ENCODE data around the gene CLEC4E.
"Not testable (repeated sequence)": the region's sequence is repeated elsewhere in the genome, so short reads cannot be mapped to it uniquely, and the experiment has no call there.

The CLEC4E gene

GRCh38 chr12:8537820-8538219, 2.9 kb downstream of the CLEC4E start:
- DNase-seq (ENCODE audit: low read depth): not testable (repeated sequence)

- no peak for DNase-seq (ENCODE audit: low read depth)
Measured at GRCh38 chr12:8532045-8532444, 8.7 kb downstream of the CLEC4E start.

- no peak for DNase-seq (ENCODE audit: low read depth)
Measured at GRCh38 chr12:8527250-8528130, 13.2 kb downstream of the CLEC4E start.

- DNase-seq (ENCODE audit: low read depth): no peak
Measured at GRCh38 chr12:8519171-8519570, 21.5 kb downstream of the CLEC4E start.

GRCh38 chr12:8517971-8518370, 22.7 kb downstream of the CLEC4E start:
- no peak for DNase-seq (ENCODE audit: low read depth)

- DNase-seq (ENCODE audit: low read depth): no peak
Measured at GRCh38 chr12:8513256-8513655, 27.4 kb downstream of the CLEC4E start, which contains the start of gene CLEC4D. CLEC4D (plus strand) TSS chr12:8513503; CDS start chr12:8513733, 230 bp downstream.

- DNase-seq (ENCODE audit: low read depth): no peak
Measured at GRCh38 chr12:8508910-8509841, 31.5 kb downstream of the CLEC4E start.

GRCh38 chr12:8508223-8508622, 32.5 kb downstream of the CLEC4E start:
- no peak for DNase-seq (ENCODE audit: low read depth)

GRCh38 chr12:8507596-8507995, 33.1 kb downstream of the CLEC4E start:
- DNase-seq (ENCODE audit: low read depth): no peak

- DNase-seq (ENCODE audit: low read depth): no peak
Measured at GRCh38 chr12:8504351-8504750, 36.4 kb downstream of the CLEC4E start.

- no peak for DNase-seq (ENCODE audit: low read depth)
Measured at GRCh38 chr12:8501720-8502119, 39.0 kb downstream of the CLEC4E start.

- no peak for DNase-seq (ENCODE audit: low read depth)
Measured at GRCh38 chr12:8499616-8500015, 41.1 kb downstream of the CLEC4E start.

- not testable (repeated sequence) for DNase-seq (ENCODE audit: low read depth)
Measured at GRCh38 chr12:8496074-8496473, 44.6 kb downstream of the CLEC4E start.

- DNase-seq (ENCODE audit: low read depth): not testable (repeated sequence)
Measured at GRCh38 chr12:8495671-8496070, 45.0 kb downstream of the CLEC4E start.

- peak; percentile 11 for DNase-seq (ENCODE audit: low read depth)
Measured at GRCh38 chr12:8493084-8493483, 47.6 kb downstream of the CLEC4E start.

- DNase-seq (ENCODE audit: low read depth): no peak
Measured at GRCh38 chr12:8491646-8492530, 48.8 kb downstream of the CLEC4E start.
